CD8-positive, alpha-beta memory T cell (primary cell): ENCODE measurements around the gene LYST. TPM values are rescaled to one million over a fixed set of nuclear protein-coding genes. Genes with fewer than 3 reads are reported as not detected.

Experiments used
- CTCF ChIA-PET: fragments of 350-600 bp; sonication (Branson Sonifier 250); formaldehyde crosslinking; loops from one replicate; lab custom pipeline; 2021; ENCODE audit warnings: antibody characterized with exemption; lab: Charles Lee
- POLR2A ChIA-PET: fragments of 350-600 bp; sonication (Branson Sonifier 250); formaldehyde crosslinking; loops from one replicate; lab custom pipeline; 2021; ENCODE audit warnings: antibody characterized with exemption; lab: Charles Lee
- DNase-seq, 5 donors: peaks; one replicate each; pipeline versions ENCODE4 v3.0.0 to v3.0.0-alpha.2; 2020 to 2022; ENCODE audit warnings: mixed read lengths in 1 of 5
- H3K27ac ChIP-seq: one replicate; pipeline ENCODE4 v1.7.0; 2013; ENCODE audit warnings: low read depth, mild to moderate bottlenecking, low read length, moderate library complexity
- H3K27me3 ChIP-seq: 2 replicates; pipeline ENCODE4 v1.7.0; 2013; ENCODE audit warnings: low read length, mild to moderate bottlenecking; ENCODE audit not compliant: insufficient read depth, poor library complexity, severe bottlenecking
- H3K36me3 ChIP-seq: 2 replicates; pipeline ENCODE4 v1.7.0; 2013; ENCODE audit warnings: mild to moderate bottlenecking, low read length, moderate library complexity; ENCODE audit not compliant: insufficient read depth
- H3K4me1 ChIP-seq: 2 replicates; pipeline ENCODE4 v1.7.0; 2013; ENCODE audit warnings: mild to moderate bottlenecking, low read length, moderate library complexity; ENCODE audit not compliant: insufficient read depth
- H3K4me3 ChIP-seq: 2 replicates; pipeline ENCODE4 v1.7.0; 2013; ENCODE audit warnings: mild to moderate bottlenecking, low read length
- H3K9me3 ChIP-seq: 2 replicates; pipeline ENCODE4 v1.7.0; 2013; ENCODE audit warnings: mild to moderate bottlenecking, low read length
- H3K27ac Mint-ChIP-seq, 8 donors: one replicate each; pipeline ENCODE4 v1.8.0; 2020 to 2021; ENCODE audit warnings: mixed read lengths in 8 of 8, mild to moderate bottlenecking in 6 of 8, inconsistent platforms in 3 of 8, moderate library complexity in 3 of 8
- H3K27me3 Mint-ChIP-seq, 2 donors: one replicate each; pipeline ENCODE4 v1.8.0; 2020 to 2021; ENCODE audit warnings: mixed read lengths in 2 of 2, mild to moderate bottlenecking in 1 of 2, moderate library complexity in 1 of 2
- H3K36me3 Mint-ChIP-seq, 3 donors: one replicate each; pipeline ENCODE4 v1.8.0; 2020 to 2021; ENCODE audit warnings: mixed read lengths in 3 of 3, inconsistent platforms in 1 of 3, mild to moderate bottlenecking in 1 of 3
- H3K4me1 Mint-ChIP-seq, 3 donors: one replicate each; pipeline ENCODE4 v1.8.0; 2020 to 2021; ENCODE audit warnings: mixed read lengths in 3 of 3, inconsistent platforms in 1 of 3, mild to moderate bottlenecking in 1 of 3
- H3K4me3 Mint-ChIP-seq, 7 donors: one replicate each; pipeline ENCODE4 v1.8.0; 2020 to 2021; ENCODE audit warnings: mixed read lengths in 7 of 7, mild to moderate bottlenecking in 6 of 7, moderate library complexity in 4 of 7, inconsistent platforms in 2 of 7
- H3K9me3 Mint-ChIP-seq, 5 donors: one replicate each; pipeline ENCODE4 v1.8.0; 2020 to 2022; ENCODE audit warnings: mixed read lengths in 5 of 5, mild to moderate bottlenecking in 3 of 5, moderate library complexity in 2 of 5, inconsistent platforms in 1 of 5
- polyA plus RNA-seq: library from polyadenylated mRNA; unstranded; fragments of 300-500 nt; fragmentation: Illumina TruSeq; gene quantifications from one replicate; pipeline ENCODE4 v1.2.3, GENCODE V29; 2021
- total RNA-seq, 2 experiments: library from RNA; stranded (reverse); gene quantifications; one replicate each; pipeline ENCODE4 v1.2.3, GENCODE V29; 2021

The LYST gene
- total and polyA plus RNA-seq, 3 experiments from 2014 or later = 24.1 to 79.9 (median 76.9) TPM

- Mint-ChIP-seq H3K27ac (peak overlapping the region; percentile 87 to 98 (median 94)), H3K27me3 (peaks cover 0 to 10% of the 10 kb centered on the region in 2 donors), H3K36me3 (peaks cover 0 to 25% (median 0%) of the 10 kb centered on the region in 3 donors), H3K9me3 (no peaks in the 10 kb centered on the region), H3K4me3 (peak overlapping the region; percentile 82 to 98 (median 95)), H3K4me1 (peaks cover 17 to 61% (median 49%) of the 10 kb centered on the region in 3 donors)
- POLR2A ChIA-PET = interaction anchor here (3.2 kb wide), 1 partner anchor 108 kb away, joined by 23 read pairs; no protein-coding TSS in a partner anchor
- Histone ChIP-seq H3K4me3 (no peak overlapping the region), H3K9me3 (no peaks in the 10 kb centered on the region), H3K27ac (peak overlapping the region; percentile 55), H3K4me1 (peaks cover 39% of the 10 kb centered on the region), H3K36me3 (no peaks in the 10 kb centered on the region), H3K27me3 (no peaks in the 10 kb centered on the region)
- CTCF ChIA-PET = interaction anchor here (3.8 kb wide), 1 partner anchor 108 kb away, joined by 54 read pairs; no protein-coding TSS in a partner anchor
- DNase-seq = no peak
These were observed 2.2 kb downstream of the LYST start for GRCh38 chr1:235864469-235864868.

- peaks cover 16 to 61% (median 49%) of the 10 kb centered on the region in 3 donors for H3K4me1 Mint-ChIP-seq
- H3K36me3 ChIP-seq = no peaks in the 10 kb centered on the region
- CTCF ChIA-PET = interaction anchor here (1.2 to 1.4 kb wide), 2 partner anchors 13 to 359 kb away, joined by 3 to 4 read pairs; no protein-coding TSS in a partner anchor
- peaks cover 0 to 10% of the 10 kb centered on the region in 2 donors for H3K27me3 Mint-ChIP-seq
- peak overlapping the region; percentile 82 to 98 (median 95) for H3K4me3 Mint-ChIP-seq
- H3K27me3 ChIP-seq = no peaks in the 10 kb centered on the region
- peak overlapping the region; percentile 91 to 98 (median 94) for H3K27ac Mint-ChIP-seq
- H3K9me3 Mint-ChIP-seq = no peaks in the 10 kb centered on the region
- H3K36me3 Mint-ChIP-seq = peaks cover 0 to 25% (median 0%) of the 10 kb centered on the region in 3 donors
- H3K4me3 ChIP-seq = no peak overlapping the region
- no peak for DNase-seq
- peak overlapping the region; percentile 55 for H3K27ac ChIP-seq
- peaks cover 44% of the 10 kb centered on the region for H3K4me1 ChIP-seq
- POLR2A ChIA-PET = no interaction called here
- H3K9me3 ChIP-seq = no peaks in the 10 kb centered on the region
These were observed 3.0 kb downstream of the LYST start for GRCh38 chr1:235863699-235864093.

- H3K4me1 ChIP-seq = peaks cover 48% of the 10 kb centered on the region
- POLR2A ChIA-PET = interaction anchor here (0.6 kb wide), 1 partner anchor 357 kb away, joined by 7 read pairs; no protein-coding TSS in a partner anchor
- peak overlapping the region; percentile 64 to 98 (median 91) for H3K27ac Mint-ChIP-seq
These were observed 4.8 kb downstream of the LYST start for GRCh38 chr1:235861857-235862256.

GRCh38 chr1:235860829-235861228 lies 5.9 kb downstream of the LYST start:
- ChIA-PET CTCF (interaction anchor here (3.0 kb wide), 1 partner anchor 111 kb away, joined by 14 read pairs; no protein-coding TSS in a partner anchor), POLR2A (no interaction called here)
- no peak overlapping the region for H3K27ac ChIP-seq
- H3K9me3 Mint-ChIP-seq = no peaks in the 10 kb centered on the region
- no peaks in the 10 kb centered on the region for H3K9me3 ChIP-seq
- H3K4me1 ChIP-seq = peaks cover 56% of the 10 kb centered on the region
- no peak overlapping the region for H3K27ac Mint-ChIP-seq
- no peaks in the 10 kb centered on the region for H3K27me3 Mint-ChIP-seq
- H3K27me3 ChIP-seq = no peaks in the 10 kb centered on the region
- DNase-seq = no peak
- H3K4me3 ChIP-seq = no peak overlapping the region
- H3K4me3 Mint-ChIP-seq = no peak overlapping the region
- no peaks in the 10 kb centered on the region for H3K36me3 ChIP-seq
- H3K4me1 Mint-ChIP-seq = peaks cover 4 to 56% (median 44%) of the 10 kb centered on the region in 3 donors
- H3K36me3 Mint-ChIP-seq = peaks cover 0 to 20% (median 2%) of the 10 kb centered on the region in 3 donors

More at GRCh38 chr1:235861857-235862256, 4.8 kb downstream of the LYST start:
- H3K27me3 Mint-ChIP-seq = peaks cover 0 to 2% of the 10 kb centered on the region in 2 donors
- H3K4me1 Mint-ChIP-seq = peaks cover 0 to 49% (median 44%) of the 10 kb centered on the region in 3 donors
- peak overlapping the region in 6 of 7 donors; percentile 3 to 98 (median 88) for H3K4me3 Mint-ChIP-seq
- H3K36me3 Mint-ChIP-seq = peaks cover 0 to 25% (median 2%) of the 10 kb centered on the region in 3 donors
- no peaks in the 10 kb centered on the region for H3K27me3 ChIP-seq
- no peaks in the 10 kb centered on the region for H3K9me3 ChIP-seq
- H3K36me3 ChIP-seq = no peaks in the 10 kb centered on the region
- no peak overlapping the region for H3K4me3 ChIP-seq
- CTCF ChIA-PET = interaction anchor here (3.0 kb wide), 1 partner anchor 110 kb away, joined by 14 read pairs; no protein-coding TSS in a partner anchor
- no peak overlapping the region for H3K27ac ChIP-seq
- no peaks in the 10 kb centered on the region for H3K9me3 Mint-ChIP-seq
- DNase-seq = no peak

GRCh38 chr1:235859789-235860188 lies 6.9 kb downstream of the LYST start:
- no peaks in the 10 kb centered on the region for H3K36me3 ChIP-seq
- POLR2A ChIA-PET = no interaction called here
- no peak overlapping the region for H3K27ac ChIP-seq
- H3K27me3 ChIP-seq = no peaks in the 10 kb centered on the region
- Mint-ChIP-seq H3K27ac (no peak overlapping the region), H3K4me1 (peaks cover 12 to 54% (median 42%) of the 10 kb centered on the region in 3 donors), H3K9me3 (no peaks in the 10 kb centered on the region), H3K27me3 (no peaks in the 10 kb centered on the region), H3K4me3 (no peak overlapping the region), H3K36me3 (peaks cover 0 to 12% (median 3%) of the 10 kb centered on the region in 3 donors)
- DNase-seq = no peak
- no peak overlapping the region for H3K4me3 ChIP-seq
- H3K9me3 ChIP-seq = no peaks in the 10 kb centered on the region
- CTCF ChIA-PET = interaction anchor here (3.0 kb wide), 1 partner anchor 112 kb away, joined by 14 read pairs; no protein-coding TSS in a partner anchor
- H3K4me1 ChIP-seq = peaks cover 48% of the 10 kb centered on the region

- H3K36me3 ChIP-seq = no peaks in the 10 kb centered on the region
- ChIA-PET CTCF (interaction anchor here (3.0 kb wide), 1 partner anchor 113 kb away, joined by 14 read pairs; no protein-coding TSS in a partner anchor), POLR2A (no interaction called here)
- H3K27me3 ChIP-seq = no peaks in the 10 kb centered on the region
- Mint-ChIP-seq H3K36me3 (peaks cover 0 to 7% (median 3%) of the 10 kb centered on the region in 3 donors), H3K4me3 (no peak overlapping the region), H3K27ac (no peak overlapping the region), H3K4me1 (peaks cover 22 to 55% (median 42%) of the 10 kb centered on the region in 3 donors), H3K9me3 (no peaks in the 10 kb centered on the region), H3K27me3 (no peaks in the 10 kb centered on the region)
- no peak overlapping the region for H3K4me3 ChIP-seq
- no peak for DNase-seq
- no peaks in the 10 kb centered on the region for H3K9me3 ChIP-seq
- H3K4me1 ChIP-seq = peaks cover 47% of the 10 kb centered on the region
- no peak overlapping the region for H3K27ac ChIP-seq
These were observed 7.9 kb downstream of the LYST start for GRCh38 chr1:235858766-235859165.

- POLR2A ChIA-PET = no interaction called here
- no peak overlapping the region for H3K4me3 ChIP-seq
- H3K27ac ChIP-seq = no peak overlapping the region
- peaks cover 31 to 53% (median 42%) of the 10 kb centered on the region in 3 donors for H3K4me1 Mint-ChIP-seq
- no peaks in the 10 kb centered on the region for H3K27me3 ChIP-seq
- H3K36me3 ChIP-seq = no peaks in the 10 kb centered on the region
- H3K27me3 Mint-ChIP-seq = no peaks in the 10 kb centered on the region
- H3K9me3 Mint-ChIP-seq = no peaks in the 10 kb centered on the region
- peaks cover 0 to 4% (median 3%) of the 10 kb centered on the region in 3 donors for H3K36me3 Mint-ChIP-seq
- H3K4me1 ChIP-seq = peaks cover 43% of the 10 kb centered on the region
- peak overlapping the region in 2 of 7 donors; percentile 9 to 32 for H3K4me3 Mint-ChIP-seq
- CTCF ChIA-PET = interaction anchor here (0.9 kb wide), 1 partner anchor 14 kb away, joined by 3 read pairs; no protein-coding TSS in a partner anchor
- H3K27ac Mint-ChIP-seq = peak overlapping the region in 5 of 8 donors; percentile 7 to 79 (median 40)
- no peak for DNase-seq
- H3K9me3 ChIP-seq = no peaks in the 10 kb centered on the region
These were observed 8.9 kb downstream of the LYST start for GRCh38 chr1:235857756-235858155.
